HFF-Myc (cell line): Measurements from ENCODE around the gene DKKL1.

Experiments
- DNase-seq: peaks from one replicate; pipeline ENCODE4 v3.0.0-alpha.2; 2011; ENCODE audit warnings: low read depth; ENCODE audit errors: extremely low read depth
- H3K4me3 ChIP-seq: replicated peaks from 2 replicates; pipeline ENCODE4 v1.5.1; 2011; ENCODE audit warnings: low read depth, mild to moderate bottlenecking, control low read depth, low read length
- TF ChIP-seq, protein P1 (sequence below): IDR thresholded peaks from 2 replicates; pipeline ENCODE4 v1.5.1; 2012; ENCODE audit warnings: mild to moderate bottlenecking, low read depth, low read length, control low read depth; ENCODE audit errors: missing control alignments

Gene DKKL1

GRCh38 chr19:49417088-49417487 lies 53.4 kb downstream of the DKKL1 start:
- H3K4me3 ChIP-seq = no peak overlapping the region
- TF ChIP-seq, protein P1, sequence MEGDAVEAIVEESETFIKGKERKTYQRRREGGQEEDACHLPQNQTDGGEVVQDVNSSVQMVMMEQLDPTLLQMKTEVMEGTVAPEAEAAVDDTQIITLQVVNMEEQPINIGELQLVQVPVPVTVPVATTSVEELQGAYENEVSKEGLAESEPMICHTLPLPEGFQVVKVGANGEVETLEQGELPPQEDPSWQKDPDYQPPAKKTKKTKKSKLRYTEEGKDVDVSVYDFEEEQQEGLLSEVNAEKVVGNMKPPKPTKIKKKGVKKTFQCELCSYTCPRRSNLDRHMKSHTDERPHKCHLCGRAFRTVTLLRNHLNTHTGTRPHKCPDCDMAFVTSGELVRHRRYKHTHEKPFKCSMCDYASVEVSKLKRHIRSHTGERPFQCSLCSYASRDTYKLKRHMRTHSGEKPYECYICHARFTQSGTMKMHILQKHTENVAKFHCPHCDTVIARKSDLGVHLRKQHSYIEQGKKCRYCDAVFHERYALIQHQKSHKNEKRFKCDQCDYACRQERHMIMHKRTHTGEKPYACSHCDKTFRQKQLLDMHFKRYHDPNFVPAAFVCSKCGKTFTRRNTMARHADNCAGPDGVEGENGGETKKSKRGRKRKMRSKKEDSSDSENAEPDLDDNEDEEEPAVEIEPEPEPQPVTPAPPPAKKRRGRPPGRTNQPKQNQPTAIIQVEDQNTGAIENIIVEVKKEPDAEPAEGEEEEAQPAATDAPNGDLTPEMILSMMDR = no peak
- no peak for DNase-seq

DNA sequence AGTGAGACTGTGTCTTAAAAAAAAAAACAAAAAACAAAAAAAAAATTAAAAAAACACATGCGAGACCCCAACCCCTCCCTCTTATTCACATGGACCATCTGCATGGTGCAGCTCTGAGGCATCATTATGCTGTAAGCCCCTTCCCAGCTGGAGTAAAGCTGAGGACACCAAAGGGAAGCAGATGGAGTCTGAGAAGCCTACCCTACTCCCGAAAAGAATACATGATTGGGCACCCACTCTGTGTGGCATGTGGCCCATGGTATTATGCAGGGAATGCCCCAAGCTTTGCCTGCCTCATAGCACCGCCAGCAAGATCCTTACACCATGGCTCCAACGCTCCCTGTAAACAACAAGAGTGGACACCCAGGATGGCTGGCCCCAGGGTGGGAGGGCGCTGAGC lies 54.8 kb downstream of the DKKL1 start:
- TF ChIP-seq, protein P1 = no peak
- DNase-seq = no peak

DNA sequence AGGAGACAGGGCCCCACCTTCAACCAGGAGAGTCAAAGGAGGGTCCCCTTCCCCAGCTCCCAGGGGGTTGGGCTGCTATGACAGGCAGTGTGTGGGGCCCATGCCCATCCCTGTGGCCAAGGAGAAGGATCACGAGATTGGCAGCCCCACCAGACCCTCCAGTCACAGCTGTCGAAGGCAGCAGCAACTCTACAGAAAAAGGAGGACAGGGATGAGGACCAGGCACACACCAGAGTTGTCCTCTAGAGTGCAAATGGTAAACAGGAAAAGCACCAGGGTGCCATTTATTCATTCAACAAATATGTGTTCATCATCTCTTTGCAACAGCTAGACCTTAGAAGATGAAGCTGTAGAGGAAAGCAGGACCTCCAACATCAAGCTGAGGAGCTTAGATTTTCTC lies 55.5 kb downstream of the DKKL1 start:
- no peak overlapping the region for H3K4me3 ChIP-seq
- no peak for DNase-seq
- TF ChIP-seq, protein P1 = no peak

More for the DNA sequence above, 54.8 kb downstream of the DKKL1 start:
- no peak overlapping the region for H3K4me3 ChIP-seq

DNA sequence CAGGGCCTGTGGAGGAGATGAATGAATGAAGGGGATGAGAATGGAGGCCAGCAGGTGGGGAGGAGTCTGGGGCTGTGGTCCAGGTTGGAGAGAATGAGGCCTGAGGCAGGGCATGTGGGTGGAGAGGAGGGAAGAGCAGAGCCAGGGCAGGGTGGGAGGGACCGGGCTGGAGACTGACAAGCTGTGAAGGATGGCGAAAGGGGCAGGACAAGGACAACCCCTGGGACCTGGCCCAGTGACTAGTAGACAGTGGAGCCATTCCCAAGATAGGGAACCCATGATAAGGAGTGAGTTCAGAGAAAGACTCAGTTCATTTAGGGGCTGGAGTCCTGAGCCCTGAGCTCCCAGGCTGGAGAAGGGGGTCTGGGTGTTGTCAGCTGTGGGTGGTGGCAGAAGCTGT lies 56.5 kb downstream of the DKKL1 start:
- TF ChIP-seq, protein P1 = no peak
- no peak for DNase-seq
- no peak overlapping the region for H3K4me3 ChIP-seq

- TF ChIP-seq, protein P1 = no peak
- H3K4me3 ChIP-seq = no peak overlapping the region
- no peak for DNase-seq
Observed at GRCh38 chr19:49421039-49421877, 57.6 kb downstream of the DKKL1 start.

DNA sequence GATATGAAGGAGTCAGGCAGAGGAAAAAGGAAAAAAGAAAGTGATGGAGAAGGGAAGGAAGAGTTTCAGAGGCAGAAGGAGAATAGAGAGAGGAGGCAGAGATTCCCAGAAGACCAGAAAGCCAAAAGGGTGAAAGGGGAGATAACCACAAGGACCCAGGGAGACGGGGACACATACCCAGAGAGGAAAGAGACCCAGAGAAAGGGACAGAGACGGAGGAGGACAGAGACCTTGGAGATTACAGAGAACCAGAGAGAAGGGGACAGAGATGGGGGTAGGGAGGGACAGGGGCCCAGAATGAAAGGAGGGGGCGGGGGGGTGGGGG lies 58.2 kb downstream of the DKKL1 start:
- DNase-seq = no peak
- H3K4me3 ChIP-seq = no peak overlapping the region
- TF ChIP-seq, protein P1 = no peak
